IMR-90 (cell line): ENCODE results near the gene HIVEP1. TPM values are rescaled to one million over a fixed set of nuclear protein-coding genes. Genes with fewer than 3 reads are reported as not detected.

Source experiments
- ATAC-seq: fragments of 200-7000 bp; cut with Tn5 transposase; 2 replicates; pipeline ENCODE4 v1.9.1; 2020; ENCODE audit warnings: low read depth, mild to moderate bottlenecking, moderate library complexity
- BruUV-seq: library from RNA; stranded (reverse); fragments of 400-500 nt; replicated peaks from 2 replicates; lab custom pipeline; 2021; lab: Mats Ljungman, UMichigan
- CTCF ChIA-PET: fragments of 300-600 bp; formaldehyde crosslinking; extraction: SDS; loops from one replicate; lab custom pipeline; 2021; ENCODE audit warnings: antibody characterized with exemption; lab: Yijun Ruan, JAX
- POLR2A ChIA-PET: fragments of 300-600 bp; sonication (Branson Sonifier 250); formaldehyde crosslinking; loops from one replicate; lab custom pipeline; 2022; ENCODE audit warnings: antibody characterized with exemption; ENCODE audit not compliant: unreplicated experiment; lab: Charles Lee
- DNase-seq: peaks from one replicate; pipeline ENCODE4 v3.0.0; 2013
- H2AFZ ChIP-seq: replicated peaks from 2 replicates; pipeline ENCODE3; 2013; ENCODE audit warnings: low read length, mild to moderate bottlenecking; ENCODE audit not compliant: poor library complexity
- H2AK5ac ChIP-seq: 2 replicates; pipeline ENCODE4 v1.6.1; 2013; ENCODE audit warnings: low read depth, low read length, inconsistent platforms
- H2AK9ac ChIP-seq: replicated peaks from 2 replicates; pipeline ENCODE3; 2013; ENCODE audit warnings: mild to moderate bottlenecking, low read depth, low read length, moderate library complexity; ENCODE audit not compliant: poor library complexity
- H2BK120ac ChIP-seq: 2 replicates; pipeline ENCODE4 v1.6.1; 2013; ENCODE audit warnings: low read depth, low read length, inconsistent platforms
- H2BK15ac ChIP-seq: 3 replicates; pipeline ENCODE4 v1.6.1; 2013; ENCODE audit warnings: low read depth, low read length, inconsistent platforms
- H2BK20ac ChIP-seq: 2 replicates; pipeline ENCODE4 v1.6.1; 2013; ENCODE audit warnings: low read depth, mild to moderate bottlenecking, inconsistent platforms, low read length, moderate library complexity
- H2BK5ac ChIP-seq: 2 replicates; pipeline ENCODE4 v1.6.1; 2013; ENCODE audit warnings: mild to moderate bottlenecking, low read depth, low read length, inconsistent platforms; ENCODE audit not compliant: poor library complexity, severe bottlenecking
- H3K14ac ChIP-seq: replicated peaks from 2 replicates; pipeline ENCODE4 v1.6.1; 2013; ENCODE audit warnings: low read depth, low read length, inconsistent platforms
- H3K18ac ChIP-seq: 2 replicates; pipeline ENCODE4 v1.6.1; 2013; ENCODE audit warnings: low read depth, low read length, control low read depth
- H3K23ac ChIP-seq: 2 replicates; pipeline ENCODE4 v1.6.1; 2013; ENCODE audit warnings: low read depth, low read length, inconsistent platforms
- H3K27ac ChIP-seq: 2 replicates; pipeline ENCODE4 v1.5.1; 2013; ENCODE audit warnings: mild to moderate bottlenecking, control low read depth, low read length; ENCODE audit not compliant: insufficient read depth
- H3K27me3 ChIP-seq: 2 replicates; pipeline ENCODE4 v1.6.1; 2013; ENCODE audit warnings: low read length; ENCODE audit not compliant: control insufficient read depth, insufficient read depth
- H3K36me3 ChIP-seq: 2 replicates; pipeline ENCODE4 v1.6.1; 2013; ENCODE audit warnings: low read length, mixed read lengths; ENCODE audit not compliant: control insufficient read depth, insufficient read depth
- H3K4ac ChIP-seq: 2 replicates; pipeline ENCODE4 v1.6.1; 2013; ENCODE audit warnings: low read depth, low read length, inconsistent platforms
- H3K4me1 ChIP-seq: 2 replicates; pipeline ENCODE4 v1.6.1; 2013; ENCODE audit warnings: low read length, mixed read lengths; ENCODE audit not compliant: control insufficient read depth, insufficient read depth
- H3K4me2 ChIP-seq: 2 replicates; pipeline ENCODE4 v1.6.1; 2013; ENCODE audit warnings: low read depth, mild to moderate bottlenecking, control low read depth, low read length, moderate library complexity
- H3K4me3 ChIP-seq: 2 replicates; pipeline ENCODE4 v1.5.1; 2013; ENCODE audit warnings: low read depth, mild to moderate bottlenecking, control low read depth, low read length, moderate library complexity; ENCODE audit not compliant: insufficient read depth
- H3K56ac ChIP-seq: 2 replicates; pipeline ENCODE4 v1.6.1; 2013; ENCODE audit warnings: low read length, inconsistent platforms; ENCODE audit not compliant: insufficient read depth; ENCODE audit errors: extremely low read depth
- H3K79me1 ChIP-seq, 2 experiments: 2 replicates each; pipeline ENCODE4 v1.6.1; 2013; ENCODE audit warnings: low read length in 2 of 2, inconsistent platforms in 1 of 2, low read depth in 1 of 2
- H3K9ac ChIP-seq: 2 replicates; pipeline ENCODE4 v1.6.1; 2013; ENCODE audit warnings: low read depth, low read length, control low read depth
- H3K9me1 ChIP-seq: 2 replicates; pipeline ENCODE4 v1.6.1; 2013; ENCODE audit warnings: low read length, inconsistent platforms; ENCODE audit not compliant: insufficient read depth
- H3K9me3 ChIP-seq: 2 replicates; pipeline ENCODE4 v1.6.1; 2013; ENCODE audit warnings: low read length; ENCODE audit not compliant: control insufficient read depth, insufficient read depth
- H4K20me1 ChIP-seq: 2 replicates; pipeline ENCODE4 v1.6.1; 2013; ENCODE audit warnings: low read length, inconsistent platforms; ENCODE audit not compliant: insufficient read depth
- H4K5ac ChIP-seq: 2 replicates; pipeline ENCODE4 v1.6.1; 2013; ENCODE audit warnings: mild to moderate bottlenecking, low read depth, low read length, control low read depth
- H4K8ac ChIP-seq, 2 experiments: 2 replicates each; pipeline ENCODE4 v1.6.1; 2013; ENCODE audit warnings: low read depth in 2 of 2, low read length in 2 of 2, control low read depth in 1 of 2, inconsistent platforms in 1 of 2
- H4K91ac ChIP-seq: 2 replicates; pipeline ENCODE4 v1.6.1; 2013; ENCODE audit warnings: low read depth, low read length, inconsistent platforms; ENCODE audit not compliant: insufficient read depth
- FOS ChIP-seq: fragments of 150-350 bp; IDR thresholded peaks from 2 replicates; pipeline ENCODE4 v1.6.1; 2016; ENCODE audit warnings: low read depth, low read length
- RCOR1 ChIP-seq: IDR thresholded peaks from 2 replicates; pipeline ENCODE4 v1.6.1; 2012; ENCODE audit warnings: mild to moderate bottlenecking, low read length, improper control_type of control experiment; ENCODE audit not compliant: insufficient replicate concordance
- SMC3 ChIP-seq: fragments of 150-350 bp; IDR thresholded peaks from 2 replicates; pipeline ENCODE4 v1.6.1; 2016; ENCODE audit warnings: low read depth, mild to moderate bottlenecking, antibody characterized with exemption, low read length, moderate library complexity
- WGBS, 2 experiments: methylation state at CpG; one replicate each; pipeline versions ENCODE4 v1.1.5 to v1.1.7; 2013; ENCODE audit warnings: missing lambda C conversion rate in 2 of 2; ENCODE audit not compliant: insufficient read length in 1 of 2; ENCODE audit errors: extremely low coverage in 2 of 2; 5-methylcytosine and 5-hydroxymethylcytosine counted together
- dilution Hi-C: fragments of 300-500 bp; cut with HindIII; formaldehyde crosslinking; loops from one replicate; pipeline ENCODE4 v1.14.3; 2018; ENCODE audit warnings: low sequenced_read_pairs; ENCODE audit not compliant: unreplicated experiment
- in situ Hi-C: fragments of 300-500 bp; cut with MboI; formaldehyde crosslinking; loops from 3 replicates; pipeline ENCODE4 v1.14.3; 2019; ENCODE audit warnings: low sequenced_read_pairs, inconsistent platforms, mixed read lengths
- intact Hi-C: fragments of 100-400 bp; cut with micrococcal nuclease; formaldehyde crosslinking; loops from 2 replicates; pipeline ENCODE4 v1.10.0; 2022
- polyA plus RNA-seq, 3 experiments: library from polyadenylated mRNA; depleted of rRNA; stranded (reverse); fragments of >200 nt; gene quantifications; 2 replicates each; pipeline ENCODE4 v1.2.3, GENCODE V29; 2012; ENCODE audit warnings: low replicate concordance in 1 of 3
- total RNA-seq: library from RNA; depleted of rRNA; stranded (reverse); fragments of >200 nt; gene quantifications from 2 replicates; pipeline ENCODE4 v1.2.3, GENCODE V29; 2012

The HIVEP1 gene
- total and polyA plus RNA-seq, 2 of the 4 experiments (the other 2 are of a cell fraction) = 13.0 to 17.2 TPM

GRCh38 chr6:12158686-12159415 lies 146.7 kb downstream of the HIVEP1 start:
- Histone ChIP-seq H2BK5ac (no peak overlapping the region), H3K4me3 (no peak overlapping the region), H3K4me2 (no peak overlapping the region), H2AK5ac (0 out of 2 replicates have a peak overlapping the region, but pooled peaks have one; percentile 31), H3K9ac (no peak overlapping the region), H2BK15ac (no peak overlapping the region), H3K4me1 (peaks cover 3% of the 10 kb centered on the region), H3K27ac (no peak overlapping the region), H2AK9ac (no peak overlapping the region), H3K18ac (no peak overlapping the region), H3K14ac (no peak overlapping the region), H4K91ac (no peak overlapping the region), H3K36me3 (peaks cover 16% of the 10 kb centered on the region), H3K23ac (no peak overlapping the region), H4K20me1 (no peaks in the 10 kb centered on the region), H4K8ac (no peak overlapping the region), H2BK120ac (no peak overlapping the region), H3K9me1 (peaks cover 15% of the 10 kb centered on the region), H3K4ac (no peak overlapping the region), H2BK20ac (no peak overlapping the region), H3K56ac (no peak overlapping the region), H3K79me1 (peaks cover 18 to 28% of the 10 kb centered on the region in 2 experiments; a peak in 3 of 4 replicates), H4K5ac (no peak overlapping the region), H3K27me3 (no peaks in the 10 kb centered on the region), H3K9me3 (no peaks in the 10 kb centered on the region), H2AFZ (no peak overlapping the region)
- ChIA-PET CTCF (no interaction called here), POLR2A (interaction anchor here (0.6 kb wide), 1 partner anchor 87 kb away, joined by 3 read pairs; no protein-coding TSS in a partner anchor)
- ATAC-seq (no peak), DNase-seq (no peak)
- in situ Hi-C loops = no loop called here
- intact Hi-C loops = no loop called here
- TF ChIP-seq FOS = no peak
- no peak for TF ChIP-seq RCOR1
- no peak for TF ChIP-seq SMC3
- dilution Hi-C loops = no loop called here
- no TSS peak for BruUV-seq
- WGBS, 2 experiments = no CpG with 5 or more reads among the region's 16 CpGs
